Sigmoid colon (tissue), 4 donors: Measurements from ENCODE around the gene SNTA1.

Source experiments
- EP300 ChIP-seq, 4 donors: sonication (generic); formaldehyde crosslinking; IDR thresholded peaks; one replicate each; pipeline ENCODE4 v1.6.1; 2017; ENCODE audit warnings: antibody characterized with exemption in 4 of 4
- POLR2A ChIP-seq, 2 donors: fragments of 450-650 bp; IDR thresholded peaks; one replicate each; pipeline ENCODE4 v1.6.1; 2016; ENCODE audit warnings: antibody characterized with exemption in 2 of 2, mild to moderate bottlenecking in 2 of 2, moderate library complexity in 2 of 2
- POLR2AphosphoS5 ChIP-seq, 4 donors: sonication (generic); formaldehyde crosslinking; IDR thresholded peaks; one replicate each; pipeline ENCODE4 v1.6.1; 2017; ENCODE audit warnings: antibody characterized with exemption in 4 of 4
- TF ChIP-seq, protein P1 (sequence below), 4 experiments: fragments of 450-650 bp in 3 of 4; fragments of 200-600 bp in 1 of 4; IDR thresholded peaks; one replicate each; pipeline ENCODE4 v1.5.1; 2016 to 2019; ENCODE audit warnings: antibody characterized with exemption in 4 of 4, mild to moderate bottlenecking in 3 of 4, moderate library complexity in 2 of 4

DNA sequence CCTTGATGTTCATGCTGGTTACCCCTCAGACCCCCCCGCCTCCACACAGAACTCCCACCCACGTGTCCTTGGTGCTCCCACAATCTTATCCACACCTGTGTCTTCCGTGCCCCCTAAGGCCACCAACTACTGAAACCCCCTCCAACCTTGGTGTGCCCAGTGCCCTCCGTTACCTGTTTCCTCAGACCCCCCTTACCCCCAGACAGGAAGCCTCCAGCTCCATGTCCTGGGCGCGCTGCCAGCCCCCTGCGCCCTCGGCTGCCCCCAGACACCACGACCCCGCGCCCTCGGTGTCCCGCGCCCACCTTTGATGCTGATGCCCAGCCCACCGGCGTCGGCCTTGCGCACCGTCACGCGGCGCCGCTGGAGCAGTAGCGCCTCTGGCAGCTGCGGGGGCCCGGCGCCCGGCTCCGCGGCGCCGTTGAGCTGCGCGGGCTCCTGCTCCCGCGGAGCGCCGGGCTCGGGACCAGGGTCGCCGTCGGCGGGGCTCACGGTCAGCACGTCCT, 504 bp downstream of the SNTA1 start:
- TF ChIP-seq, protein P1, sequence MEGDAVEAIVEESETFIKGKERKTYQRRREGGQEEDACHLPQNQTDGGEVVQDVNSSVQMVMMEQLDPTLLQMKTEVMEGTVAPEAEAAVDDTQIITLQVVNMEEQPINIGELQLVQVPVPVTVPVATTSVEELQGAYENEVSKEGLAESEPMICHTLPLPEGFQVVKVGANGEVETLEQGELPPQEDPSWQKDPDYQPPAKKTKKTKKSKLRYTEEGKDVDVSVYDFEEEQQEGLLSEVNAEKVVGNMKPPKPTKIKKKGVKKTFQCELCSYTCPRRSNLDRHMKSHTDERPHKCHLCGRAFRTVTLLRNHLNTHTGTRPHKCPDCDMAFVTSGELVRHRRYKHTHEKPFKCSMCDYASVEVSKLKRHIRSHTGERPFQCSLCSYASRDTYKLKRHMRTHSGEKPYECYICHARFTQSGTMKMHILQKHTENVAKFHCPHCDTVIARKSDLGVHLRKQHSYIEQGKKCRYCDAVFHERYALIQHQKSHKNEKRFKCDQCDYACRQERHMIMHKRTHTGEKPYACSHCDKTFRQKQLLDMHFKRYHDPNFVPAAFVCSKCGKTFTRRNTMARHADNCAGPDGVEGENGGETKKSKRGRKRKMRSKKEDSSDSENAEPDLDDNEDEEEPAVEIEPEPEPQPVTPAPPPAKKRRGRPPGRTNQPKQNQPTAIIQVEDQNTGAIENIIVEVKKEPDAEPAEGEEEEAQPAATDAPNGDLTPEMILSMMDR (IDR thresholded peaks at IDR 0.05) = no peak
- TF ChIP-seq EP300 (IDR thresholded peaks at IDR 0.05) = no peak
- no peak for TF ChIP-seq POLR2A (IDR thresholded peaks at IDR 0.05)
- TF ChIP-seq POLR2AphosphoS5 (IDR thresholded peaks at IDR 0.05) = no peak
